ENCODE results near the gene ITGA11.

Gene ITGA11

GRCh38 chr15:68348606-68349005 lies 83.4 kb downstream of the ITGA11 start:
- no peak for DNase-seq

- no peak for DNase-seq
Observed at GRCh38 chr15:68348081-68348480, 83.9 kb downstream of the ITGA11 start.

DNA sequence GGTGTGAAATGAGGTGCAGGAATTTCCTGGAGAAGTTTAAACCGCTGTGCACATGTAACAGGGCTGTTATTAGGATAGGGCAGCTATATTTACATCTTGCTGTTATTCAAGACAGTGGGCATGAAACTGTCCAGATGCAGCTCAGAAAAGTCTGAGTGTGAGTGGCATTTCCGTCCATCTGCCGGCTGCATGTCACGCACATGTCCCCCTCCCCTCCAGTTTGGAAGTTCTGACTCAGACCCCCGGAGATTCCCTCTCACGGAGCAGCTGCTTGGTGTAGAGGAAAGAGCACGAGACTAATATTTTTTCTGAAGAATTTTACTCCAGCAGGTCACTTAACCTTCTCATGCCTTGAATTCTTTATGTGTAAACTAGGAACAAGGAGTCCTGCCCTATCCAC lies 84.6 kb downstream of the ITGA11 start:
- no peak for DNase-seq

- DNase-seq, result no peak
Observed at GRCh38 chr15:68346979-68347378, 85.0 kb downstream of the ITGA11 start.

DNA sequence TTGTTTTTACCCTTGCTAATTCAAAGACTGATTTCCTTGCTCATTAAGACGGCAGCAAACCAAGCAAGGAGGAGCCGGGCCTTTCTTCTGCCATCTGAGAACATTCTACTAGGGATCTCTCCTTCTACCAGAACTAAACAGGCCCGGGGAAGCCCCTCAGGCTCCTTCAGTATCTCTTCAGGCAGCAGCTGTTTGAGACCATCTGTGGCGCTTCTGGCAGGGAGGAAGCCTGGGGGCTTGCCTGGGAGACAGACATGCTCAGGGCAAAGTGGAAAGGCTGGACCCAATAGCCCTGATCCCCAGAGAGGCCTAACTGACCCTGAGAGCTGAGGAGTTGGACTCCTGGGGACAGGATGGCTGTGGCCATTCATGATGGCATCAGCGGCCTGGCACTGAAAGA lies 86.5 kb downstream of the ITGA11 start:
- no peak for DNase-seq

GRCh38 chr15:68344600-68344999 lies 87.4 kb downstream of the ITGA11 start:
- DNase-seq, result no peak

DNA sequence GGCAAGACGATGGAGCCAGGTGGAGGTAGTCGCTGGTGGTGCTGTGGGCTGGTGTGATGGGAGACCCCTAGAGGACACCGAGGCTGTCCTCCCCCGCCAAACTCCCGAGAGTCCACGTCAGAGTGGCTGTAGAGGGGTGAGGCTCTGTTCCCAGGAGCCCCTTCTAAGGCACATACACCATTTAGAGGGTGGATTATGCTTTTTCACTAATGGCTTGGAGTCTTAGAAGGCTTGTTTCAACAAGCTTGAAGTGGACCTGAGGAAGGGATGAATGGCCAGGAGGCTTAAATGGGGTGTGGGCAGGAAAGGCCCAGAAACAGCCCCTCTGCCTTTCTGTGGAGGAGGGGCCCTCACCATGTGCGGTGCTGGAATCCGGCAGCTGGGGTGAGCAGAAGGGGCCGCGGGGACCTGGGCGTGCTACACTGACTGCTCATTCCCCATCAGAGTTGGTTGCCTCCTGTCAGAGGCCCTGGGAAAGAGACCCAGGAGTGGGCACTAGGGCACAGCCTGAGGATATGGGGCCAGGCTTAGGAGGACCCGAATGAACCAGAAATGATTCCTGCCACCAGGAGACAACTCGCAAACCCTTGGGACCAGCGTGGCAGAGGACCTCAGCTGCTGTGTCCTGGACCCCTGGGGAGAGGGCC lies 88.3 kb downstream of the ITGA11 start:
- no peak for DNase-seq

DNA sequence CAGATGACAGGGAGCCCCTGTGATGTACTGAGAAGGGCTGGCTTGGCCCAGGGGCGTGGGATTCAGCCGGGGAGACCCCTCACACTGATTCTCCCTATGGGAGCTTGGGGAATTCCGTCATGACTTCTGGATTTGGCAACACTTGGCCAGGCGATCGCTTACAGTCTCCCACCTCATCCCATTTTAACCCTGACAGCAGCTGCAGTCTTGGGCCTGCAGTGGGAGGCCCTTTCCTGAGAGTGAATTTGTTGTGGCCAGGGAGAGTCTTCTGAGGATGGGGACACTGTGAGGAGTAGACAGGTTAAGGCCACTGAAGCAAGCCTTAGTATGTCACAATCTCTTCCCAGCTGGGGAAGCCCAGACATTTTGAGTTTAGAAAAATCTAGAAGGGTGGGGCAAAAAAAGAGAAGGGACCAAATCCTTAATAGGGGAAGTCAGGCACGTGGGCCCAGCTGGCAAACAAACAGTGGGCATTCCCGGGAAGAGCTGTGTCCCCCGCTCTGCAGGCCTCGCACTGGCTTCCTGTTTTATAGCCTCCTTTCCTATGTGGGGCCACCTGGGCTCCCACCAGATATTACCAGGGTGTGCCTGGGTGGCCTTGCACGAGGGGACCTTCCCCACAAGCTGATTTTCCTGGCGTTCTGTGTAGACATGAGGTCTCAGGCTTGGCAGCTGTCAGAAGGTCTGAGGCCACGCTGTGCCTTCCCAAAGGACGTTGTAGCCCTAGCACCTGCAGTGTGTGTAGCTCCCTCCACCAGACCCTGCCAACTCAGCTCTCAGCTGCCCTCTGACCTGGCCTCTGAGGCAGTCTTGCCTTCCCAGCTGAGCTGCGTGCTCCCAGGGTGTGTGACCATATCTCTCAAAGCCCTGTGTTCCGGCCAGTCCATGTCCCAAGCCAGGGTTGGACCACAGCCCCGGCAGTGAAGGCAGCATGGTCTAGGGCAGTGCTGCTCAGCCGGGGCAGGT lies 89.9 kb downstream of the ITGA11 start:
- no peak for DNase-seq

GRCh38 chr15:68340726-68341671 lies 91.0 kb downstream of the ITGA11 start:
- DNase-seq, result no peak

GRCh38 chr15:68339481-68339880 lies 92.5 kb downstream of the ITGA11 start:
- no peak for DNase-seq

DNA sequence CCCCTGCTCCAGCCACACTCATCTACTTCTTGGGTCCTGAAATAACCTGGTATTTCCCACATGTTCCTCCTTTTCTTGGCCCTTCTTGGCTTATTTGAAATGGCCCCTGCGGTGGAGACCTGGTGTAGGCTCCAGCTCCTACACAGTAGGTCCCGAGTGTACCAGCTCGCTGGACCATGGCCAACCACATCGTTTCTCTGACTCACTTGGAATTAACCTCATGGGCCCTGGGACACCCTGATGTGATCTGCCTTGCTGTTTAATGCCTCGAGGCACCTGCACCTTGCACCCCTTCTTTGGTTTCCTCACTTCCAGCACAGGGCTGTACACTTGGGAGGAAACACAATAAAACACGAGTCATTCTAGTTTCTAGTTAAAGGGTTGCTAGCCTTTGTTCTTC lies 94.1 kb downstream of the ITGA11 start:
- DNase-seq, result no peak

- DNase-seq, result no peak
Observed at GRCh38 chr15:68336516-68336915, 95.4 kb downstream of the ITGA11 start.

DNA sequence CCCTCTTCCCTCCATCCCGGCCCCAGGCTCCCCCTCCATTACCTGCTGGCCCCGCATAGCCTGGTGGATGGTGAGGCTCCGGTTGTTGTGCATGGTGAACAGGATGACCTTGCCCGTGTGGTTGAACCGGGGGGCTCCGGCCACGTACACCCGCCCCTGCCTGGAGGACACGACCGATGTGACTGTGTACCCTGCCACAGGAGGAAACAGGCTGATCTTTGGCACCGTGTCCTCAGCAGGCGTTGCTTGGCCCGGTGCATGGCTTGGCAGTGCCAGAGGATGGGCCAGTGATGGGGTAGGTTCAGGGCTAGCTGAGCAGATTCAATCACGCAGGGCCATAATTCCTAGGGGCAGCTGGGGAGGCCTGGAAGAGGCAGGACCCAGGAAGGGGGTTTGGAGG lies 96.3 kb downstream of the ITGA11 start:
- no peak for DNase-seq

- no peak for DNase-seq
Observed at GRCh38 chr15:68335251-68335650, 96.7 kb downstream of the ITGA11 start.

DNA sequence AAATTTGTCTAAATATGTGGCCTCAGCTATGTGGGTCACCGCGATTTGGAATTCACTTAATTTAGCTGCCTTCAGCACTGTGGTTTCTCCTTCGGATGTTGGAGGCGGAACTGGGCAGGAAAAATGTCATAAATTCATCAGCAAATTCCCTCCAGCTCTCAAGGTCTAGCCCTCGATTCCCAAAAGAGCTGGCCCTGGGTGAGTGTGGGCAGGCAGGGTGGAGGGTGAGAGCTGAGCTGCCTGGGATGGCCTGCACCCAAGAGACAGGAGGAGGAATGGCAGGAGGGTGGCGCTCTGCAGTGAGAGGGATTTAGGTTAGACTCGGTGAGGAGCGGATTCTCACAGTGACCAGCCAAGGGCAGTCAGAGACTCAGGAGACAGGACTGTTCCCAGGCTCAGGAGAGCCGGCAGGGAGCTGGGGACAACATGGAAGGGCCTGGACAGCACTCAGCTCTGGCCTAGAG lies 97.3 kb downstream of the ITGA11 start:
- DNase-seq, result no peak

- no peak for DNase-seq
Observed at GRCh38 chr15:68333775-68334470, 98.0 kb downstream of the ITGA11 start.

GRCh38 chr15:68332266-68332665 lies 99.7 kb downstream of the ITGA11 start:
- DNase-seq, result no peak

GRCh38 chr15:68330901-68331300 lies 101.1 kb downstream of the ITGA11 start:
- no peak for DNase-seq

- DNase-seq, result no peak
Observed at GRCh38 chr15:68330416-68330815, 101.5 kb downstream of the ITGA11 start.

DNA sequence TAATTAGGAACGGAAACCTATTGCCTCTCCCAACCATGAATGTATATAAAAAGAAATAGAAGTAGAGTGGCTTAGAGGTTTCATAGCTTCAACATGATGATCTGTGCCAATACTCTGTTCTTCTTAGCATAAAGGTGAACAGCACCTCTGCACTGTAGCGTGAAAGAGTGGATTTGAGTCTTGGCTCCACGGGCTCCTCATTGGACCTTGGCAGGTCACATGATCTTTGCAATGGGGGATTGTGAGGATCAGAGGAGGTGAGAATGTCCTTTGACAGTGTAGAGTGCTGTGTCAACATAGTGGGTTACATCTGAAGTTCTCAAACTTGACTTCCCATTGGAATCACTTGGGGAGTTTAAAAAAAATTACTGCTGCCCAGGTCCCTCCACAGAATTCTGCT lies 103.0 kb downstream of the ITGA11 start:
- DNase-seq, result no peak

DNA sequence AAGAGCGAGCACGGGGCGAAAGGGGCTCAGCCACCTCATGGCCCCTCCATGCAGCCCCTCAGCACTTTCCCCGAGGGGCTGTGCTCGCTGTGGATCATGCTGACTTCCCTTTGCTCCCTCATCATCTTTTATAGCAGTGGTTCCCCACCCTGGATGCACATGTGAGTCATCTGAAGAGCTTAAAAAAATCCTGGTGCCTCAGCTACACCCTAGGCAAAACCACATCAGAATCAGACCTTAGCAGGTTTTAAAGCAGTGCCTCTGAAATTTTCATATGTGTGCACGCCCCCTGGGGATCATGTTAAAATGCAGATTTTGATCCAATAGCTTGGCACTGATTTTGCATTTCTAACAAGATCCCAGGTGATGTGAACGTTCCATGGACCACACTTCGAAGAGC lies 103.5 kb downstream of the ITGA11 start:
- no peak for DNase-seq

- DNase-seq, result no peak
Observed at GRCh38 chr15:68326711-68327354, 105.1 kb downstream of the ITGA11 start.
